CD1c-positive myeloid dendritic cell (primary cell): ENCODE data around the gene TGFBR3.

ENCODE experiments used
- DNase-seq: peaks from one replicate; pipeline ENCODE4 v3.0.0-alpha.2; 2016; ENCODE audit errors: extremely low spot score

TGFBR3 gene

GRCh38 chr1:91781901-91782622 is 103.9 kb downstream of the TGFBR3 start:
- no peak for DNase-seq

DNA sequence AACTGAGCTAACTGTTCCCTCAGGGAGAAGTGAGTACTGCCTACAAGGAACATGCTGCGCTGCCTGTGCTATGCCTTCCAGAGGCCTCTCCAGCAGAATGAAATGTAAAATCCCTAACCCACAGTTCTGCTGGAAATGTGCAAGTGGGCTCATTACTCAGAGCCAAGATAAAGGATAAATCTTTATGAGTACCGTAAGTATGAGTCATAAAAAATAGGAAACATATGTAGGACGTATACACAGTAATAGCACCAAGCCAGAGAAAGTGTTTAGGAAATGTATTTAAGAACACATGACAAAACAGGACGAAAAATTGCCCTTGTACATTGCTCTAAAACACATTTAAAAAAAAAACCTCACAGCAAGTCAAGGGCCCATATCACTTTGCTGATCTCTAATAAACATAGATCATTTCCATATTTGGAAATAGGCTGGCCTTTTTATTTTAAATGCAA is 104.6 kb downstream of the TGFBR3 start:
- no peak for DNase-seq

GRCh38 chr1:91779548-91780021 is 106.4 kb downstream of the TGFBR3 start:
- DNase-seq, result no peak

DNA sequence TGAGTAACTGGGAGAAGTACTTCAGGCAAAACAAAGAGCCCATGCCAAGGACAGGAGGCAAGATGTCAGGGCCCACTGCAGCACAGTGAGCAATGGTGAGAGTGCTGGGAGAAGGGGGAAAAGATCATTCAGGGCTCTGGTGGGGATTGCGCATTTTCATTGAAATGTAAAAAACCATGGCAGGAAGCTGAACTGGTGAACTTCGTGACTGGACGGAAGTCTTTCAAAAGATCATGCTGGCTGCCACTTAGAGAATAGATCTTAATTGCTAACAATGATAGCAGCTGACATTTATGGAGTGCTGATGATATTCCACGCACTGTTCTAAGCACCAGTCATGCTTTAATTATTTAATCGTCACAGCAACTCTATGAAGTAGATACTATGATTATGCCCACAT is 107.0 kb downstream of the TGFBR3 start:
- no peak for DNase-seq

GRCh38 chr1:91777630-91778300 is 108.2 kb downstream of the TGFBR3 start:
- no peak for DNase-seq

- no peak for DNase-seq
These were observed 108.8 kb downstream of the TGFBR3 start for GRCh38 chr1:91777196-91777595.

GRCh38 chr1:91776068-91776794 is 109.7 kb downstream of the TGFBR3 start:
- DNase-seq, result no peak

DNA sequence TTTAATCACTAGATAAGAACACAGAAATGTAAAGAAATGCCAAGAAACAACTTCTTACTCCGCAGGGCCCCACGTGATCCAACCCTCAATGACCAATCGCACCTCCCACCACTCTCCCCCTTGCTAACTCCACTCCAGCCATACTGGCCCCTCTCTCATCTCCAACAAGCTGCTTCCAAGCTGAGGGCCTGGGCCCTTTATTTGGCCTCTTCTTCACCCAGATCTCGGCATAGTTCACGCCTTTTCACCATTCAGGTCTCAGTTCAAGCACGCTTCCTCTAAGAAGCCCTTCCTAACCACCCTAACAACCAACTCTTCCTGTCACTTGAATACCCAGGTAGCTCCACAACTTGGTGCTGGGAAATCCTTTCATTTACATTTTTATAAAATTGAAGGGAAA is 110.7 kb downstream of the TGFBR3 start:
- no peak for DNase-seq

GRCh38 chr1:91774520-91775203 is 111.3 kb downstream of the TGFBR3 start:
- DNase-seq, result no peak

- no peak for DNase-seq
These were observed 114.2 kb downstream of the TGFBR3 start for GRCh38 chr1:91771717-91772116.

DNA sequence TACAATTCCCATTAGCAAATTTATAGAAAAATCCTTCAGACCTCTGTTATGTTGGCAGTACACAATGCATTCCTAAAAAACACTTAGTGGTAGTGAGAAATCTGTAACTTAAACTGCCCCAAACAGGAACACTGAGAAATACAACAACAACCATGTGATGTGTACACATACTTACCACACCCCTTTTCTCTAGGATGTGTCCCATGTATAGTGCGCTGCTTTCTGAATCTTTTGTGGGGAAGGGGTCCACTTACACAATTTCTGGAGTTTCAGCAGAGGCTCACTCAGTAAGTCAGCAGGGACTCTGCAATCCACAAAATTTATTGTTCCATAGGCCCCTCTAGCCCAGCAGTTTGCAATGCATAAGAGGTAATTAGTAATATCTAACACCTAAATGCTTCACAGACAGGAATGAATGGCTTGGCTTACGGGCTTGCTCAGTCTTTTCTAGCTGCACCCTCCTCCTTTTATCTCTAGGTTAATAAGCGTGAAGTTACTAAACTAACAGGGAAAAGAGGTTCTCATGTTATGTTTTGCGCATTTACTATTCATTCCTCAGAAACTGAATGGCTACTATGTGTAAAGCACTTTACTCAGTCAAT is 115.2 kb downstream of the TGFBR3 start:
- no peak for DNase-seq

GRCh38 chr1:91769742-91770141 is 116.2 kb downstream of the TGFBR3 start:
- DNase-seq, result no peak

DNA sequence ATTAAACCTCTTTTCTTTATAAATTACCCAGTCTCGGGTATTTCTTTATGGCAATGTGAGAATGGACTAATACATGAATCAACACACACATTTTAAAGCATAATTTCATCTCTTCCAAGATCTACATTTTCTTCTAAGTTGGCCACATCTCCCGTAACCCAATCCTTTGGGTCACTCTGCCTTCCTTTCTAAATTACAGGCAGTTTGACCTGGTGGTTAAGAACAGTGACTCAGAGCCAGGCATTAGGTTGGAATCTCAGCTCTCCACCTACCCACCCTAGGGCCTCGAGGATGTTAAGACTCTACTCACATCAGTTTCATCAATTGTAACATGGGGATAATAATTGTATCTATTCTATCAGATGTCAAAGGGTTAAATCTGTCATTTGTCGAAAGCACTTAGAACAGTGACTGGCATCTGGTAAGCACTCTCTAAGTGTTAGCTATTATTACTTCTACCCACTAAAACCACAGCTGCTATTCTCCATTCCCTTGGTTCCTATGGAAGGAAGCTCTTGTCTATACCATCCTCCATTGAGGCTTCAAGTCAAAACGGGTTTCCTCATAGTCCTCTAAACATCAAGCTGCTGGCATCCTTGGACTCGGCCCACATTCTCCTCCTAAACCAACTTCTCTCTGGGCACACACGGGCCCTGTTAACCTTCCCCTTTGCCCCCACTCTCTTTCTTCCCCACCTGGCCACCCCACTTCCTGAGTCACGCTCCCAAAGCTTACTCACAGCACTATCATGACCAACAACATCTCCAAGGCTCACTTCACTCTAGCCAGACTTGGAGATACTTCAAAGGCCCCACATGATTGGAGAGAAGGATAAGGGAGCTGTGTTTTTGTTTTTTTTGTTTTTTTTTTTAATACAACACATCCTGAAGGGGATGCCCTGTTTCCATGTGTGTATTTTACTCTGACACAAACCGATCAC is 116.9 kb downstream of the TGFBR3 start:
- DNase-seq, result no peak

- DNase-seq, result no peak
These were observed 117.8 kb downstream of the TGFBR3 start for GRCh38 chr1:91768120-91768519.

DNA sequence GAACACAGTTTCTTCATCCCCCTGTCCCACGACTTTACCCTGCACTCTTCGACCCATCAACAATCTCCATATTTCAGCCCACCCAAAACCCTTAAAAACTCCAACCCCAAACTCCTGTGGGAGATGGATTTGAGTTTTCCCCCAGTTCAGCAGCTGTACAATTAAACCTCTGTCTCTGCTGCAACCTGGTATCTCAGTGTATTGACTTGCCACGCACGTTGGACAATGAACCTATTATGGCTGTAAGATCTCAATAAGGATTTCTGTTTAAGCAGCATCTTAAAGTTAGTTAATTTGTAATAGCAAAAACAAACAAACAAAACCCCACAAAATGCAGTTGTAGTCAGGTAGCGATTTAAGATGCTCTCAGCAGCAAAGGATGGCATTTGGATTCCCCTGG is 119.1 kb downstream of the TGFBR3 start:
- no peak for DNase-seq

DNA sequence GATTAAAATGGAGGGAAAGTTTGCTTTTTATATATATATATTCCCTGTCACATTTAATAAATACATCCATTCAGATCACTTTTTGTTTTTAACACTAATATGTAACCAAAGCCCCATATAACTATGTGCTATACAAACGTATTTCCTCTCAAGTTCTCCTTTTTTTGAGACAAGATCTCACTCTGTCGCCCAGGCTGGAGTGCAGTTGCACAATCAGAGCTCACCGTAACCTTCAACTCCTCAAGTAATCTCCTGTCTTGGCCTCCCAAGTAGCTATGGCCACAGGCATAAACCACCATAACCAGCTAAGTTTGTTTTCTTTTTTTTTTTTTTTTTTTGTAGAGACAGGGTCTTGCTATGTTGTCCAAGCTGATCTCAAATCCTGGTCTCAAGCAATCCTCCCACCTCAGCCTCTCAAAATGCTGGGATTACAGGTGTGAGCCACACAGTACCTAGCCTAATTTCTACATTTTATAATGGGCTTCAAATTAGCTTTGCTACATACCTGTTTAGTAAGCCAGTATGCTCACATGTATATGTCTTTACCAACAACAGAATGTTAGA is 120.0 kb downstream of the TGFBR3 start:
- no peak for DNase-seq

DNA sequence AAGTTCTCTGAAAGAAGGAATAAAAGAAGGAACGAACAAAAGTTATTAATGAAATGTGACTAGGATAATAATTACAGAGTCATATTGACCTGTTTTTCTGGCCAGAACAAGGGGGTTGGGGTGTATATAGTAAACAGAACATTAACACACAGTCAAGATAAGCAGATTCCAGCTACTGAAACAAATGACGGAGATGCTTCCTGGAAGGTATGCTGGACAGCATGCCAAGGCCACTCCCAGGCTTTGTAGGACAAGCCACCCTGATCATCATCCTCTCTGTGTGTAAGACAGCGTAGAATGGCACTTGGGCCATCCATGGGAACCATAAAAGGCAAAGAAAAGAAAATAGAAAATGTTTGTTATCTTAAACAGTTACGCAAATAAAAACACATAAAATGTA is 120.7 kb downstream of the TGFBR3 start:
- DNase-seq, result no peak

DNA sequence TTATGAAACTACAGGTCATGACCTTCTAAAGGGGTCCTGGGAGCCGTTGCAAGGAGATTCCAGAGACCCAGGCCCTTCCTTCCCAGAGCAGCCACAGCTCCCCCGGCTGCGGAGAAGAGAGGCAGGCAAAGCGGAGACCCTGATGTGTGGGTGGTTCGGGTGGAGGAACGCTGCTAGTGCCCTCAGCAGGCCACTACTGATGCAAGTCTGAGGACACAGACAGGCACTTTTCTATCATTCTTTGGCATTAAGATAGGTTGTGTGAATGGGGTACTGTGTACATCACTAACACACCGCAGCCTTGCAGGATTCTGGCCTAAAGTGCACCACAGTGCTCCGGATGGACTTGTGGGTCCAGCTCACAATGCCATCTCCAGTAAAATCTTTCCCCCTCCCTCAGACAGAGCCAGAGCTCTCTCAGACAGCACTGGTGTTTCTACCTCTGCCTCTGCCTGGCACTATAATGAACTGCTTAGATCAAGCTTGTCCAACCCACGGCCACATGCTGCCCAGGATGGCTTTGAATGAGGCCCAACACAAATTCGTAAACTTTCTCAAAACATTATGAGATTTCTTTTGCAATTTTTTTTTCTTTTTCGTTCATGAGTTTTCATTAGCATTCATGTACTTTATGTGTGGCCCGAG is 121.4 kb downstream of the TGFBR3 start:
- DNase-seq, result no peak

DNA sequence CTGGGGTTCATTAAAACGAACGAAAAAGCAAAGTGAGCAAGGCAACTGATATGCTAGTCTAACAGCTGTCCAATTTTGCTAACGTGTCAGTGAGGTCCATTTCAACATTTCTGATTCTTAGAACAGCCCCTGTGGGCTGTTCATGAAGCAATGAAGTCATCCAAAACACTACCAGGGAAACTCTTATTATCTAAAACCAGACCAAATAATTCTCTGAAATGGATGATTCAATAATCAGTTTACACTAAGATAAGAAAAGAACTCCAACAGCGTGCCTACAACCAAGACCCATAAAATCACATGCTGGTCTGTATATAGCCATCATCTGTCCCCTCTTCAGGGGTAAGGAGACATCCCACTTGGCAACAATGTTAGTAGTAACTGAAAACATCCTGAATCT is 122.7 kb downstream of the TGFBR3 start:
- no peak for DNase-seq

- DNase-seq, result no peak
These were observed 124.6 kb downstream of the TGFBR3 start for GRCh38 chr1:91761295-91761721.
